Measurements from ENCODE around the gene CDH20. TPM values are rescaled to one million over a fixed set of nuclear protein-coding genes. Genes with fewer than 3 reads are reported as not detected.

CDH20 gene
- total and polyA plus RNA-seq, 5 donors from 2014 or later = 0.06 to 0.25 TPM; not detected in 3

- Histone ChIP-seq H3K4me3 (ENCODE audit: low read depth, low read length) (no peak overlapping the region), H3K4me1 (ENCODE audit: control insufficient read depth, insufficient read depth, low read length, poor library complexity, severe bottlenecking) (no peaks in the 10 kb centered on the region), H3K36me3 (ENCODE audit: control insufficient read depth, insufficient read depth, low read length) (no peaks in the 10 kb centered on the region), H3K27me3 (ENCODE audit: control insufficient read depth, insufficient read depth, low read length) (no peaks in the 10 kb centered on the region), H3K9me3 (ENCODE audit: control insufficient read depth in 2 of 2, low read length in 2 of 2) (no peaks in the 10 kb centered on the region), H3K27ac (ENCODE audit: insufficient read depth, low read length, poor library complexity, severe bottlenecking) (no peak overlapping the region)
- no peaks in the 10 kb centered on the region for H3K36me3 Mint-ChIP-seq
- DNase-seq = no peak
- H3K4me3 Mint-ChIP-seq = no peak overlapping the region
- H3K27me3 Mint-ChIP-seq = no peaks in the 10 kb centered on the region
- H3K4me1 Mint-ChIP-seq = no peaks in the 10 kb centered on the region
- H3K9me3 Mint-ChIP-seq = peaks cover 0 to 2% (median 0%) of the 10 kb centered on the region in 7 donors
- ATAC-seq (ENCODE audit: low read depth in 2 of 2) = no peak
- H3K27ac Mint-ChIP-seq = no peak overlapping the region
These were observed 138.3 kb downstream of the CDH20 start for GRCh38 chr18:61471541-61471940.

- Histone ChIP-seq H3K4me1 (ENCODE audit: control insufficient read depth, insufficient read depth, low read length, poor library complexity, severe bottlenecking) (no peaks in the 10 kb centered on the region), H3K4me3 (ENCODE audit: low read depth, low read length) (no peak overlapping the region), H3K27ac (ENCODE audit: insufficient read depth, low read length, poor library complexity, severe bottlenecking) (no peak overlapping the region), H3K27me3 (ENCODE audit: control insufficient read depth, insufficient read depth, low read length) (no peaks in the 10 kb centered on the region), H3K9me3 (ENCODE audit: control insufficient read depth in 2 of 2, low read length in 2 of 2) (no peaks in the 10 kb centered on the region), H3K36me3 (ENCODE audit: control insufficient read depth, insufficient read depth, low read length) (no peaks in the 10 kb centered on the region)
- Mint-ChIP-seq H3K4me1 (no peaks in the 10 kb centered on the region), H3K4me3 (no peak overlapping the region), H3K27ac (no peak overlapping the region), H3K9me3 (peaks cover 0 to 2% (median 0%) of the 10 kb centered on the region in 7 donors), H3K36me3 (no peaks in the 10 kb centered on the region), H3K27me3 (no peaks in the 10 kb centered on the region)
- no peak for ATAC-seq (ENCODE audit: low read depth in 2 of 2)
- no peak for DNase-seq
These were observed 138.7 kb downstream of the CDH20 start for GRCh38 chr18:61471942-61472341.

- Histone ChIP-seq H3K27me3 (ENCODE audit: control insufficient read depth, insufficient read depth, low read length) (no peaks in the 10 kb centered on the region), H3K4me1 (ENCODE audit: control insufficient read depth, insufficient read depth, low read length, poor library complexity, severe bottlenecking) (no peaks in the 10 kb centered on the region), H3K27ac (ENCODE audit: insufficient read depth, low read length, poor library complexity, severe bottlenecking) (no peak overlapping the region), H3K36me3 (ENCODE audit: control insufficient read depth, insufficient read depth, low read length) (no peaks in the 10 kb centered on the region), H3K4me3 (ENCODE audit: low read depth, low read length) (no peak overlapping the region), H3K9me3 (ENCODE audit: control insufficient read depth in 2 of 2, low read length in 2 of 2) (no peaks in the 10 kb centered on the region)
- Mint-ChIP-seq H3K4me1 (no peaks in the 10 kb centered on the region), H3K27ac (no peak overlapping the region), H3K4me3 (no peak overlapping the region), H3K9me3 (no peaks in the 10 kb centered on the region), H3K27me3 (no peaks in the 10 kb centered on the region), H3K36me3 (no peaks in the 10 kb centered on the region)
- no peak for DNase-seq
- ATAC-seq (ENCODE audit: low read depth in 2 of 2) = no peak
These were observed 141.1 kb downstream of the CDH20 start for GRCh38 chr18:61474341-61474740.

DNA sequence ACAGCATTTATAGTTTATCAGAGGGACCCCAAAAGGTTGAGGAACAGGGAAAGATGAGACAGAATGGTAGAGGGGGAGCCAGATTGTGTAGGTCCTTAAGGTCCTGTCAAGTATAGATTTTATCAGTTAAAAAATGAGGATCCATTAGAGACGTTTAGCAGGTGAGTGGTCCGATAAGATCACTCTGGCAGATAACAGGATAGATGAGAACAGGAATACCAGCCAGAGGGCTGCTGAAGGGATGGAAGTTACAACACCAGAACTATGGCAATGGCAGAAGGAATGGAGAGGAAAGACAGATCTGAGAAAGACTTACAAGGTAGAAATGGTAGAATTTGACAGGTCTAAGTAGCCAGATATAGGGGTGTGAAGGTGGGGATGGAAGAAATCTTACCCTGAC, 141.7 kb downstream of the CDH20 start:
- no peaks in the 10 kb centered on the region for H3K27me3 ChIP-seq (ENCODE audit: control insufficient read depth, insufficient read depth, low read length)
- Mint-ChIP-seq H3K4me1 (no peaks in the 10 kb centered on the region), H3K36me3 (no peaks in the 10 kb centered on the region), H3K27me3 (no peaks in the 10 kb centered on the region), H3K4me3 (no peak overlapping the region), H3K9me3 (peaks cover 0 to 3% (median 0%) of the 10 kb centered on the region in 7 donors), H3K27ac (no peak overlapping the region)
- no peak overlapping the region for H3K4me3 ChIP-seq (ENCODE audit: low read depth, low read length)
- H3K9me3 ChIP-seq (ENCODE audit: control insufficient read depth in 2 of 2, low read length in 2 of 2) = no peaks in the 10 kb centered on the region
- H3K36me3 ChIP-seq (ENCODE audit: control insufficient read depth, insufficient read depth, low read length) = no peaks in the 10 kb centered on the region
- no peak for DNase-seq
- H3K4me1 ChIP-seq (ENCODE audit: control insufficient read depth, insufficient read depth, low read length, poor library complexity, severe bottlenecking) = no peaks in the 10 kb centered on the region
- H3K27ac ChIP-seq (ENCODE audit: insufficient read depth, low read length, poor library complexity, severe bottlenecking) = no peak overlapping the region
- no peak for ATAC-seq (ENCODE audit: low read depth in 2 of 2)

DNA sequence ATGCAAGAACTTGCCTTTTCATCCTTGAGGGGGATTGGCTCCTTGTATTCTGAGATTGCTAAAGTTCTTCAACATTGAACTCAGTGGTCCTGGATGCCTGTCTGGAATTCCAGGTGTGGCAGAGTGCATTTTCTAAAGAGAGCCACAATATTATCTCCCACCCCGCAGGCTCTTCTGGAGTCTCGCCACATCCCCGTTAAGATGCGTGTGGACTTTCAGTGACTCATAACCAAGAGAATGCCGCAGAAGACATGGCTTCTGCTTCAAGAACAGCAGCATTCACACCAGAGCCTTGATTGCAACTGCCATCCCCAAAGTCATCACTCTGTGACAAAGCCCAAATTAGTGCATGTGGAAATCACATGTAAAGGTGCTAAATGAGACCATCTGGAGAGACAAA, 142.7 kb downstream of the CDH20 start:
- no peak for ATAC-seq (ENCODE audit: low read depth in 2 of 2)
- Mint-ChIP-seq H3K27me3 (no peaks in the 10 kb centered on the region), H3K9me3 (peaks cover 0 to 3% (median 0%) of the 10 kb centered on the region in 7 donors), H3K27ac (no peak overlapping the region), H3K4me3 (no peak overlapping the region), H3K36me3 (no peaks in the 10 kb centered on the region), H3K4me1 (no peaks in the 10 kb centered on the region)
- DNase-seq = no peak
- Histone ChIP-seq H3K36me3 (ENCODE audit: control insufficient read depth, insufficient read depth, low read length) (no peaks in the 10 kb centered on the region), H3K27me3 (ENCODE audit: control insufficient read depth, insufficient read depth, low read length) (no peaks in the 10 kb centered on the region), H3K4me3 (ENCODE audit: low read depth, low read length) (no peak overlapping the region), H3K9me3 (ENCODE audit: control insufficient read depth in 2 of 2, low read length in 2 of 2) (no peaks in the 10 kb centered on the region), H3K27ac (ENCODE audit: insufficient read depth, low read length, poor library complexity, severe bottlenecking) (no peak overlapping the region), H3K4me1 (ENCODE audit: control insufficient read depth, insufficient read depth, low read length, poor library complexity, severe bottlenecking) (no peaks in the 10 kb centered on the region)

GRCh38 chr18:61489334-61489733, 156.1 kb downstream of the CDH20 start:
- H3K36me3 Mint-ChIP-seq = no peaks in the 10 kb centered on the region
- Histone ChIP-seq H3K4me1 (ENCODE audit: control insufficient read depth, insufficient read depth, low read length, poor library complexity, severe bottlenecking) (no peaks in the 10 kb centered on the region), H3K9me3 (ENCODE audit: control insufficient read depth in 2 of 2, low read length in 2 of 2) (no peaks in the 10 kb centered on the region), H3K4me3 (ENCODE audit: low read depth, low read length) (no peak overlapping the region), H3K27me3 (ENCODE audit: control insufficient read depth, insufficient read depth, low read length) (no peaks in the 10 kb centered on the region), H3K27ac (ENCODE audit: insufficient read depth, low read length, poor library complexity, severe bottlenecking) (no peak overlapping the region), H3K36me3 (ENCODE audit: control insufficient read depth, insufficient read depth, low read length) (no peaks in the 10 kb centered on the region)
- no peaks in the 10 kb centered on the region for H3K27me3 Mint-ChIP-seq
- H3K4me1 Mint-ChIP-seq = no peaks in the 10 kb centered on the region
- no peak for ATAC-seq (ENCODE audit: low read depth in 2 of 2)
- H3K4me3 Mint-ChIP-seq = no peak overlapping the region
- peaks cover 0 to 1% (median 0%) of the 10 kb centered on the region in 7 donors for H3K9me3 Mint-ChIP-seq
- DNase-seq = no peak
- H3K27ac Mint-ChIP-seq = no peak overlapping the region

- no peak overlapping the region for H3K27ac Mint-ChIP-seq
- Histone ChIP-seq H3K4me3 (ENCODE audit: low read depth, low read length) (no peak overlapping the region), H3K27ac (ENCODE audit: insufficient read depth, low read length, poor library complexity, severe bottlenecking) (no peak overlapping the region), H3K9me3 (ENCODE audit: control insufficient read depth in 2 of 2, low read length in 2 of 2) (no peaks in the 10 kb centered on the region), H3K27me3 (ENCODE audit: control insufficient read depth, insufficient read depth, low read length) (peaks cover 2% of the 10 kb centered on the region), H3K4me1 (ENCODE audit: control insufficient read depth, insufficient read depth, low read length, poor library complexity, severe bottlenecking) (no peaks in the 10 kb centered on the region), H3K36me3 (ENCODE audit: control insufficient read depth, insufficient read depth, low read length) (no peaks in the 10 kb centered on the region)
- H3K9me3 Mint-ChIP-seq = no peaks in the 10 kb centered on the region
- H3K36me3 Mint-ChIP-seq = no peaks in the 10 kb centered on the region
- no peak for DNase-seq
- no peaks in the 10 kb centered on the region for H3K27me3 Mint-ChIP-seq
- ATAC-seq (ENCODE audit: low read depth in 2 of 2) = no peak
- no peak overlapping the region for H3K4me3 Mint-ChIP-seq
- no peaks in the 10 kb centered on the region for H3K4me1 Mint-ChIP-seq
These were observed 163.1 kb downstream of the CDH20 start for GRCh38 chr18:61496374-61496773.

DNA sequence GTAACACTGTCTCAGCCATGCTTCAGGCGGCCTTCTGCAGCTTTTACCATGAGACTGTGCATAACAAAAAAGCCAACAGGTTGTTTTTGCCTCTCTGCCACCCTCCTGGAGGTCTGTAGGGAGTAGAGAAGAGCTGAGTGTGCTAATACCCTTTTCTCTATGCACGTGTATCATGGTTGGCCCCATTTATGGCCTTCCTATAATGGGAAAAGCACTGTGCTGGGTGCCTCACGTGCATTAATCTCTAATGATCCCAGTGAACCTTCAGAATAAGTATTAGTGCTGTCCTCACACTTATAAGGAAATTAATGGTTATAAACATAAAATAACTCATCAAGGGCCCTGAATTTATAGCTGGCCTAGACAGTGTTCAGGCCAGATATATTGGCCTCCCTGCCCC, 164.2 kb downstream of the CDH20 start:
- Mint-ChIP-seq H3K27ac (no peak overlapping the region), H3K4me1 (no peaks in the 10 kb centered on the region), H3K9me3 (no peaks in the 10 kb centered on the region), H3K36me3 (no peaks in the 10 kb centered on the region), H3K27me3 (no peaks in the 10 kb centered on the region), H3K4me3 (no peak overlapping the region)
- no peak for ATAC-seq (ENCODE audit: low read depth in 2 of 2)
- no peak for DNase-seq
- Histone ChIP-seq H3K27ac (ENCODE audit: insufficient read depth, low read length, poor library complexity, severe bottlenecking) (no peak overlapping the region), H3K4me1 (ENCODE audit: control insufficient read depth, insufficient read depth, low read length, poor library complexity, severe bottlenecking) (no peaks in the 10 kb centered on the region), H3K36me3 (ENCODE audit: control insufficient read depth, insufficient read depth, low read length) (no peaks in the 10 kb centered on the region), H3K9me3 (ENCODE audit: control insufficient read depth in 2 of 2, low read length in 2 of 2) (no peaks in the 10 kb centered on the region), H3K27me3 (ENCODE audit: control insufficient read depth, insufficient read depth, low read length) (peaks cover 2% of the 10 kb centered on the region), H3K4me3 (ENCODE audit: low read depth, low read length) (no peak overlapping the region)
